Kidney tubule cell (primary cell): ENCODE results near the gene POLK.
"Not testable (repeated sequence)": the region's sequence is repeated elsewhere in the genome, so short reads cannot be mapped to it uniquely, and the experiment has no call there.

Experiments
- DNase-seq: peaks from one replicate; pipeline ENCODE4 v3.0.0-alpha.2; 2018; ENCODE audit warnings: low spot score

Gene POLK

DNA sequence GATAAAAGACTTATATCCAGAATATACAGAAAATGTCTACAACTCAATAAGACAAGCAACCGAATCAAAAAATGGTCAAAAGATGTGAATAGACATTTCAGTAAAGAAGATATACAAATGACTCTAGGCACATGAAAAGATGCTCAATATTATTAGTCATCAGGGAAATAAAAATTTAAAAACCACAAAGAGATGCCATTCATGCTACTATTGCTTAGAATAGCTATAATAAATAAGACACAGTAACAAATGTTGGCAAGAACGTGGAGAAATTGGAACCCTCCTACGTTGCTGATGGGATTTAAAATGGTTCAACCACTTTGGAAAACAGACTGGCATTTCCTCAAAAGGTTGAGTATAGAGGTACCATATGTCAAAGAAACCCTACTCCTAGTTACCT, 39.8 kb downstream of the POLK start:
- no peak for DNase-seq

DNA sequence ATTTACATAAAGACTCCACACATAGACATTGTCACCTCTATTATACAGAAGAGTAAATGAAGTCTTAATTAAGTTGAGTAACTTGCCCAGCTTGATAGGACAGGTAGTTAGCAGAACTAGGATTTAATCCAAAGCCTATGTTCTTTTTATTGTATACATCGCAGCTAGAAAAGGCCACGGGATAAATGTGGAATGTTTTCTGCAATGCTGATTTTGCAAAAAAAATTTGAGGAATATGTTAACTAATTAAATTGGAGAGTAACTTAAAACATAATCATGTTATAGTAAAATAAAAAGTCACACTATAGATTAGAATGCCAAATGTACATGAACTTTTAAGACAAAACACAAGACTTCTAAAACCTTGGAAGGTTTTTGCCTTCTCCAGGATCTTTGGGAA, 41.1 kb downstream of the POLK start:
- no peak for DNase-seq

DNA sequence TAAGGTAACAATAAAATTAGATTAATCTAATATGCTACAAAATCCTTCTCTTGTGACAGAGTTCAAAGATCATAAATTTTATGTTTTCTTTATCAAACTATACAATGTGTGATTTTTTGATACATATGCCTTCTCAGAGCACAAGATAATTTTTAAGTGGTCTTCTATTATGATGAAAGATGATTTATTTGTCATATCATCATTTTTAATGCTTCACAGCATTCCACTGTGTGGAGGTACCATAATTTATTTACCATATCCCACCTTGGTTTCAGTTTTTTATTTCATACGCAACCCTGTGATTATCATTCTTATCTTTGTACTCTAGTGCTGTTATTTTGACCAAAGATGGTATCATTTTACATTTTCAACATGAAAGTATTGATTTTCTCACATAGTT, 41.7 kb downstream of the POLK start:
- no peak for DNase-seq

DNA sequence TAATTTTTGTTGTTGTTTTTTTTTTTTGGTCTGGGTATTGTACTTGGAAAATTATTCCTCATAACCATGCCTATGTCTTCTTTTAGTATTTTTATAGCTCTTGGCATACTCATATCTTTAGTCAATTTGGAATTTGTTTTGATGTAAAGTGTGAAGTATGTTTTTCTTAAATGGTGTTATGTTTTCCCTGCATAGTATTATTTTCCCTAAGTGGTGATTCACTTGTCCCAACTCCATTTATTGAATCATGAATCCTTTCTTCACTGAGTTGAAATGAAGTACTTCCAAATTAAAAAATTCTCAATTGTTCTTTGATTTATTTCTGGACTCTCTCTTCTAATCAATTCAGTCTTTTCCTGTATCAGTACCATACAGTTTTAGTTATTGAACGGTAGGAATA, 46.5 kb downstream of the POLK start:
- no peak for DNase-seq

DNA sequence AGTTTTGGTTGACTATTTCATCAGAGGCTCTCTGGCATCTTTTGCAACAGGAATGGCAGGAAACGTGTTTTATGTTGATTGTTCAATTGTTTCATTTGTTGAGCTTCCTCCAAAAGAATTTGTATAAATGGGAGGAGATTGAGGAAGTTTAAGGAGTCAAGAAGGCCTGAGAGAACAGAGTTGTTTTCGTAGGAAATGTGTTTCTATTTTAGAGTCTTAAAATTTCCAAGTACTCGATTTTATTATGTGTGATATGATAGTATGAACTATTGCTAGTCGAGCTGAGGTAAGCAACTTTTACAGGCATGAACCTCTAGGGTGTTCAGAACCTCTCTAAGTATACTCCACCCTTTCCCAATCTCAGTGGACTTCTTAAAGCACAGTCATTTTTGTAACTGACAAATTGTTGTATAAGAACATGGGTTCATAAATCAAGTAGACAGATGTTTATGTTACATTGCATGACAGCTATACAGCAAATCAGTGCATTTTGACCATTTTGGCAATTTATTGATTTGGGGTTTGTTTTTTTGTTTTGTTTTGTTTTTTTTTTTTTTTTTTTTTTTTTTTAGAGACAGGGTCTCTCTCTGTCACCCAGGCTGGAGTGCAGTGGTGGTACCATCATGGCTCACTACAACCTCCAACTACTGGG, 47.4 kb downstream of the POLK start:
- no peak for DNase-seq

DNA sequence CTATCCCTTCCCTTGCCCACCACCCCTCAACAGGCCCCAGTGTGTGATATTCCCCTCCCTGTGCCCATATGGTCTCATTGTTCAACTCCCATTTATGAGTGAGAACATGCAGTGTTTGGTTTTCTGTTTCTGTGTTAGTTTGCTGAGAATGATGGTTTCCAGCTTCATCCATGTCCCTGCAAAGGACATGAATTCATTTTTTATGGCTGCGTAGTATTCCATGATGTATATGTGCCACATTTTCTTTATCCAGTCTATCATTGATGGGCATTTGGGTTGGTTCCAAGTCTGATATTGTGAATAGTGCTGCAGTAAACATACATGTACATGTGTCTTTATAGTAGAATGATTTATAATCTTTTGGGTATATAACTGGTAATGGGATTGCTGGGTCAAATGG, 49.0 kb downstream of the POLK start:
- not testable (repeated sequence) for DNase-seq

DNA sequence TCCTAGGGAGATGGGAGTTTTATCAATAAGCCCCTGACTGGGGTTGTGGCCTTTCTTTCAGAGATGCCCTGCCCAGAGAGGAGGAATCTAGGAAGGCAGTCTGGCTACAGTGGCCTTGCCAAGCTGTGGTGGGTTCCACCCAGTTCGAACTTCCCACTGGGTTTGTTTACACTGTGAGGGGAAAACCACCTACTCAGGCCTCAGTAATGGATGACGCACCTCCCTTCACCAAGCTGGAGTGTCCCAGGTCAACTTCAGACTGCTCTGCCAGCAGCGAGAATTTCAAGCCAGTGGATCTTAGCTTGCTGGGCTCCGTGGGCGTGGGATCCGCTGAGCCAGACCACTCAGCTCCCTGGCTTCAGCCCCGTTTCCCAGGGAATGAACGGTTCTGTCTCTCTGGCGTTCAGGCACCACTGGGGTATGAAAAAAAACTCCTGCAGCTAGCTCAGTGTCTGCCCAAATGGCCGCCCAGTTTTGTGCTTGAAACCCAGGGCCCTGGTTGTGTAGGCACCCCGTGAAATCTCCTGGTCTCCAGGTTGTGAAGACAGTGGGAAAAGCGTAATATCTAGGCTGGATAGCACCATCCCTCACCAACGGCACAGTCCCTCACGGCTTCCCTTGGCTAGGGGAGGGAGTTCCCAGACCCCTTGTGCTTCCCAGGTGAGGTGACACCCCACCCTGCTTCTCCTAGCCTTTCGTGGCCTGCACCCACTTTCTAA, 54.5 kb downstream of the POLK start:
- DNase-seq = peak; percentile 59

DNA sequence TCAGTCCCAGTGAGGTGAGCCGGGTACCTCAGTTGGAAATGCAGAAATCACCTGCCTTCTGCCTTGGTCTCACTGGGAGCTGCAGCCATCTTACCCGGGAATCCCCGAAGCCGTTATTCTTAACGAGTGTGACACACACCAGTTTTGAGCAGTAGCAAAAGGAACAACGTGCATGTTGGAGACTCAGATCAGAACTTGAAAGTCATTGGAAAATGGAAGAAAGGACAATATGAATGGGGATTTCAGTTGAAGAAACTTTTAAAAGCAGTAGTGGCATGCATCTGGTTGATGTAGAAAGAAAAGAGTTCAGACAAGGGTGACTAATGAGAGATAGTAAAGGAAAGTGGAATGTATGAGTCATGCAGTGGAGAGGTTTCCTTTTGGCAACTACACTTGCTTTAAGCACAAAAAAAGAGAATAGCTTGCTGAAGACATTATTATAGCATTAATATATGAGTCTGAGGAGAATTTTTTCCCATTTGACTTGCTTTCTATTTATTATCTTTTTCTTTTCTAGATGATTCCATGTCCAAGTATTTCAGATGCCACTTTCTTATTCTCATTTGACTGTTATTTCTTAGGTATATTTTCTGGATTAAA, 55.1 kb downstream of the POLK start:
- DNase-seq = peak; percentile 87

DNA sequence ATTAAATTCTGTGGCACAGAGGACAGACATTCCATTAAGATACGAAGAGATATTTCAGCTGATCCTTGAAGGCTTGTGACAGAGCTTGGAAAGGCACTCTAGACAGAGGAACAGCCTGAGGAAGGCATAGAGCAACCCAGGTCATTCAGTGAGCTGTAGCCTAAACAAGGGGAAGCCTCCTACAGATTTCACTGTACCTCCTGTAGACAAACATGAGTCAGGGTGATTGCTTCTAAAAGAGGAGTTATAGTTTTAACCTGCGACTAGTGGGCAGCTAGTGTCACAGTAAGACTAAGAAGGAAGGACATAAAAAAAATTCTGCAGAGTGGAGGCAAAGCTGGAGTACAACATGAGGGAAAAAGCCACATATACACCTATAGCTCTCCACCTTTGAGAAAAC, 56.0 kb downstream of the POLK start:
- peak; percentile 76 for DNase-seq

DNA sequence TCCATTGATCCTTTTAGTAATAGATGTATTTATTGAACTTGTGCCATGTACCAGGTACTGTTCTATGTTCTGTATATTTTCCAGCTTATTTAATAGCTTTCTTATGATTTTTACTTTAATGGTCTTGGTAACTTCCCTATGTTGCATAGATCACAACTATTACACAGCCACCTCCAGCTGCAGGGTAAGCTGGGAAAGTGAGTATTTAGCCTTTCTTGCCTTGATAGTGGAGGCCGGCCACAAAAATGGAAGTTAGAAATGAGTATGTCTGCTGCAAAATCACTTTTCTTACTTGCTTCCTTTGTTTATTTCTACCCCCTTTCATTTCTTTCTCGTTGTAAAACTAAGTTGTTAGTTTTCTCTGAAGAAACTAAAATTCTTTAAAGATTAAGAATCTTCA, 56.5 kb downstream of the POLK start:
- DNase-seq = no peak

DNA sequence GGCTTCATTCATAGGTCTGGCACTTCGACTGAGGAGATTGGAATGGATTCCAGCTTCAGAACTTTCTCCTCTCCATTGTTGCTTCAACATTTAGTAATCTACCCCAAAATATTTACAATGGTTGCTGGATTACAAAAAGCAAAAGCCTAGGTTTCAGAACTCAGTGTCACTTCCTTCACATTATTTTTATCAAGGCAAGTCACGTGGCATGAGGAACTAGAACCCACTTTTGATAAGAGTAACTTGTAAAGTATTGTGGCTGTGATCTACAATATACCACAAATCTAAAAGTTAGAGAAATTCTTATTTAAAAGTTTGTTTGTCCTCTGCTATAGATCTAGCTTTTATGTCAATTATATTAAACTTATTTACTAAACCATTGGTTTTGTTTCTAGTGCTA, 59.9 kb downstream of the POLK start:
- no peak for DNase-seq

DNA sequence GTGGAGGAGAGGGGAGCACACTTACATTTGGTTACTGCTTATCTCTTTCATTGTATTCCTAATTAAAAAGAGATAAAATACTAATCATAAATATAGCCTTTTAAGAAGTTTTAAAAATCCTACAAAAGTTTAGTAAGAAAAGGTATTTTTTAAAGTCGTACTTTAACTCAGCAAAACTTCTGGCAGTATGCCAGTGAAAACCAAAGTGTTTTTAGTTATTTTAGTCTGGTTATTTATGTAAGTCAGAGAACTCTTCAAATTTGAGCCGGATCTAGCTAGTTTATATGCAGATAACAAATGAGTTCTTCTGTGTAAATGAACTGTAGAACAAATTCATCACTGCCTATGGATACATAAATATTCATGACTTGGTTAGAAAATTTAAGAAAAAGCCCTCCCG, 63.1 kb downstream of the POLK start:
- no peak for DNase-seq

DNA sequence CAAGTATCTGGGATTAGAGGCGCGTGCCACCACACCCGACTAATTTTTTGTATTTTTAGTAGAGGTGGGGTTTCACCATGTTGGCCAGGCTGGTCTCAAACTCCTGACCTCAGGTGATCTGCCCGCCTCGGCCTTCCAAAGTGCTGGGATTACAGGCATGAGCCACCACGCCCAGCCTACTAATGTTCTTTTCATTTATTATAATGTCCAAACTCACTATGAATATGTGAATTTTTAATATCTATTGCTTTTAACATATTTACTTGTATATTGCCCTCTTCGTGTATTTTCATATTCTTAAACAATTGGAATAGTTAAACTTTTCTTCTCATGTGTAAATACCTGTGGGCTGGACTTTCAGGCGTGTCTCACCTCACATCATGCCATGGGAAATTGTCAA, 66.6 kb downstream of the POLK start:
- not testable (repeated sequence) for DNase-seq

DNA sequence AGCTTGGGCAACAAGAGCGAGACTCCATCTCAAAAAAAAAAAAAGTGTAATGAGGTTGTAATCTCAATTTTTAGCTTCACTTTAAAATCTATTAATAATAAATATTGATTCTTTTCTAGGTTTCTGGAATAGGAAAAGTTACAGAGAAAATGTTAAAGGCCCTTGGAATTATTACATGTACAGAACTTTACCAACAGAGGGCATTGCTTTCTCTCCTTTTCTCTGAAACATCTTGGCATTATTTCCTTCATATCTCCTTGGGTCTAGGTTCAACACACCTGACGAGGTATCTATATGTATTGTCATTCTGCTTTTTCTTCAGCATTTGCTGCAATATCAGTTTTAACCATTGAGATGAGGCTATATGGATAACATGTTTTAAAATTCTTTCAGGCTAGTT, 73.0 kb downstream of the POLK start:
- DNase-seq = no peak

DNA sequence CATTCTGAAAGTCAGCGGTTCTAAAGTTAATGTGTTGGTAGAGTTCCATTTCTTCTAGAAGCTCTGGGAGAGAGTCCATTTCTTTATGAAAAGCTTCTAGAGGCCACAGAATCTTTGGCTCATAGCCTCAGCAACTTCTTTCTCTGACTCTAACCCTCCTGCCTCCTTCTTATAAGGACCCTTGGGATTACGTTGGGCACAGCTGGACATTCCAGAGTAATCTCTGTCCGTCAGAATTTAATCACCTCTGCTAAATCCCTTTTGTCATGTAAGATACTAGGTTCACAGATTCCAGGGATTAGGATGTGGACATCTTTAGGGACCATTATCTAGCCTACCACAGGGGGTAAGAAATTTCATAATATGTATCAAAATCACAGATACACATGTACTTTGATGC, 77.0 kb downstream of the POLK start:
- no peak for DNase-seq

DNA sequence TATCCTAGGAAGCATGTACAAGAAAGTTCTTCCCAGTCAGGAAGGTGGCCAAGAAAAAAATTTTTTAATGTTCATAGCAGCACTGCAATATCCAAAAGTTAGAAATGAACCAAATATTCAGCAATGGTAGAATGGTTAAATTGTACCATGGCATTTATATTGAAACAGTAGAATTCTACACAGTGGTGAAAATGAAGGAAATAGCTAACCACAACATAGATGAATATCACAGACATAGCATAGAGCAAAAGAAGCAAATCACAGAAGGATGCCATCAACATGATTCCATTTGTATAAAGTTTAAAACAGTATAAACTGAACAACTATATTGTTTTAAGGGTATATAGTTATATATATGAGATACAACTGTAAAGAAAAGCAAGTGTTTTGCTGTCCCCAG, 88.8 kb downstream of the POLK start:
- DNase-seq = no peak

DNA sequence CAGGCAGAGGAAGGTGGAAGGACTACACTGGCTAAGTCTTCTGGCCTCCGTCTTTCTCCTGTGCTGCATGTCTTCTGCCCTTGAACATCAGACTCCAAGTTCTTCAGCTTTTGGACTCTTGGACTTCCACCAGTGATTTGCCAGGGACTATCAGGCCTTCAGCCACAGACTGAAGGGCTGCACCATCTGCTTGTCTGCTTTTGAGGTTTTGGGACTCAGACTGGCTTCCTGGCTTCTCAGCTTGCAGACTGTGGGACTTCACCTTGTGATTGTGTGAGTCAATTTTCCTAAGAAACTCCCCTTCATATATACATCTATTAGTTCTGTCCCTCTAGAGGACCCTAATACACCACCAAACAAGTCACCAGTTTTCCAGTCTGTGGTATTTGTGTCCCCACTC, 89.9 kb downstream of the POLK start:
- DNase-seq = no peak

DNA sequence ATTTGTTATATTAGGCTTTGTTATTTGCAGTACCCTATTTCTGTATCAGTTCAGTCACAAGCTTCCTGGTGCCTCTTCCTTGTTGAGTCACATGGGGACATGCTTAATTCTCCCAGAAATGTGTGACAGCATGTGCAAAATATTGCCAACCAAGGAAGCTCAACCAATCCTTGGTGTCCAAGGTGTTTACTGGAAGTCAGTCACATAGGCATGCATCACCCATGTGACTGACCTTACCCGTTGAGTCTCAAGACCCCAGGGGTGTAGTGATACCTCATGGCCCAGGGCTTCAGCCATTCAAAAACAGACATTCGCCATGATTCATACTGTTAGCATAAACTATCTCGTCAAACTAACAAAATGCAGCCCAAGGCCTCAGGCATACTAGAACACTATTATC, 90.3 kb downstream of the POLK start:
- DNase-seq = peak; percentile 99

DNA sequence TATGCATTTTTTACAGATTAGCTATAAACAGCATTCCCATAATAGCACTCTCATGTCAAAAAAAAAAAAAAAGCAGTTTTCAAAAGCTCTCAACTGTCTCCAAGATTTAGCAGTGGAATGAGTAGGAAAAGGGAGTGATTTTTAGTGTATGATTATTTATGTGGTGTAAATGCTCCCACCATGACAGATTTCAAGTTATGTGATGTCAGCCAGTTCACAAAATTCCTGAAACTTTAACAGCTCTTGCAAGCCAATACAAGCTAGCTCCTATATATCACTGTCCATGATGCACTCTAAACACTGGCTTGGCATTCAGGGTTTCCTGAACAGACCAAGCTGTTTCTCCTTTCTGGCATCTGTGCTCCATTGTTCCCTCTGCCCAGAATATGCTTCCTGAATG, 91.7 kb downstream of the POLK start:
- peak; percentile 27 for DNase-seq

DNA sequence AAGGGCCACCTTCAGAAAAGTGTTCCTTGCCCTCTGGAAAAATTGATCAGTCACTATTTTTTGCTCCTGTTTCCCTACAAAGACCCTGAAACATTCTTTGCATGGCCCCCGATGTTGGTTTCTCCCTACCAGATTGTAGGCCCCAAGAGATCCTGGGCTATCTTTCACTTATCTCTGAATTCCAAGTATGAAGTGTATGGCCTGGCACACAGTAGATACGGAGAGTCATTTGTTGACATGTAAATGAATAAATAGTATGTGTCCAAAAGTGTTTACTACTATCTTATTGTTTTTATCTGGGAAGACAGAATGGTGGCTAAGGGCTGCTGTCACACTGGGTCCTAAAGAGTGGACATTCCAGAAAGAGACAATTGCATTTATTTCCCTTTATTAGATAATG, 92.1 kb downstream of the POLK start:
- no peak for DNase-seq

DNA sequence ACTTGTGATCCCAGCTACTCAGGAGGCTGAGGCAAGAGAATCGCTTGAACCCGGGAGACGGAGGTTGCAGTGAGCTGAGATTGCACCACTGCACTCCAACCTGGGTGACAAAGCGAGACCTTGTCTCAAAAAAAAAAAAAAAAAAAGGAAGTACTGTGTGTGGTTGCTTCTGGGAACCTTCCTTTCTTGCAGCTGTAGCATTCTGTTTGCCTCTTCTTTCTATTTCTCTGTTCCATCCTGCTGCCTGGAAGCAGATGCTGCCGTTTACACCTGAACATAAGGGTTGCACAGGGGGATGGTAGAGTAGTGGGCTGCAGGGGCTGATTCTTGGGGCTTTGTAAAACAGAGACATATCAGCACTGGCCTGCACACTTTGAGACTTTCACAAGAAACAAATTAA, 95.7 kb downstream of the POLK start:
- DNase-seq = not testable (repeated sequence)

DNA sequence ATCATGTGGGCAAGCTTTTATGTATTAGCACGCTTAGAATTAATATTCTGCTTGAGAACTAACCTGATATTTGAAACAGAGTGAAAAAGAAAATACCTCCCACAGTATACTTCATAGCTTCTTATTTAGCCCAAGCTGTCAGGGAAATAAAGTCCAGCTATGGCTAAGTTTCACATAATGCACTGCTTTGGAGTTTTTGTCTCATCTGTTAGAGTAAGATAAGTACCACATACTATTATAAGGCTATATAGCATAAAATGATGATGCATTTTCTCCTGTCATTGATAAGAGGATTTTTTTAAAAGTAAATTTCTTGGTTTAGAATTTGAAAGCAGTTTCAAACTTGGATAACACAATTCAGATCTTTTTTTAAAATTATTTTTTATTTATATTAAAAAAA, 97.2 kb downstream of the POLK start:
- DNase-seq = no peak

DNA sequence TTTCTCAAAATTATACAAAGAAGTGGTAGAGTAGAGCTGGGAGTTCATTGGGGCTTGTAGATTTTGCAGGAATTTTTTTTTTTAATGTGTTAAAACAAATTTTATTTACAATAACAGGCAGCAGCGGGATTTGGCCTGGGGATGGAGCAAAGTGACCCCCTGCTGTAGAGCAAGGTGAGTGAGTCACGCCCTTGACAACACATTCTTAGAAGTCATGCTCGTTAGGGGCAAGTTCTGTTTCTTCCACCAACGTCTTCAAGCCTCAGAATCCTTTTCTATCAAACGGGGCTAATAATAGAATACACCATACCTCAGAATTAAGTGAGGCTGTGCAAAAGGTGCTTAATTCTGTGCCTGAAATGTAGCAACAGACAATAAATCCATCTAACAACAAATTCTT, 98.5 kb downstream of the POLK start:
- peak; percentile 48 for DNase-seq

DNA sequence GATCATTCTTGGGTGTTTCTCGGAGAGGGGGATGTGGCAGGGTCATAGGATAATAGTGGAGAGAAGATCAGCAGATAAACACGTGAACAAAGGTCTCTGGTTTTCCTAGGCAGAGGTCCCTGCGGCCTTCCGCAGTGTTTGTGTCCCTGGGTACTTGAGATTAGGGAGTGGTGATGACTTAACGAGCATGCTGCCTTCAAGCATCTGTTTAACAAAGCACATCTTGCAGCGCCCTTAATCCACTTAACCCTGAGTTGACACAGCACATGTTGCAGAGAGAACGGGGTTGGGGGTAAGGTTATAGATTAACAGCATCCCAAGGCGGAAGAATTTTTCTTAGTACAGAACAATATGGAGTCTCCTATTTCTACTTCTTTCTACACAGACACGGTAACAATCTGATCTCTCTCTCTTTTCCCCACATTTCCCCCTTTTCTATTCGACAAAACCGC, 99.2 kb downstream of the POLK start:
- DNase-seq = peak; percentile 70
